DMS53 treated with DMSO at 0.1 percent for 48 hours (cell line): ENCODE measurements around the gene FOXA1.
A peak's percentile ranks its signal among the peaks of the same experiment; 100 is the strongest.

Experiments used
- DNase-seq: peaks from one replicate; lab custom pipeline; 2025; ENCODE audit not compliant: unreplicated experiment; lab: John Stamatoyannopoulos, UW

The FOXA1 gene

DNA sequence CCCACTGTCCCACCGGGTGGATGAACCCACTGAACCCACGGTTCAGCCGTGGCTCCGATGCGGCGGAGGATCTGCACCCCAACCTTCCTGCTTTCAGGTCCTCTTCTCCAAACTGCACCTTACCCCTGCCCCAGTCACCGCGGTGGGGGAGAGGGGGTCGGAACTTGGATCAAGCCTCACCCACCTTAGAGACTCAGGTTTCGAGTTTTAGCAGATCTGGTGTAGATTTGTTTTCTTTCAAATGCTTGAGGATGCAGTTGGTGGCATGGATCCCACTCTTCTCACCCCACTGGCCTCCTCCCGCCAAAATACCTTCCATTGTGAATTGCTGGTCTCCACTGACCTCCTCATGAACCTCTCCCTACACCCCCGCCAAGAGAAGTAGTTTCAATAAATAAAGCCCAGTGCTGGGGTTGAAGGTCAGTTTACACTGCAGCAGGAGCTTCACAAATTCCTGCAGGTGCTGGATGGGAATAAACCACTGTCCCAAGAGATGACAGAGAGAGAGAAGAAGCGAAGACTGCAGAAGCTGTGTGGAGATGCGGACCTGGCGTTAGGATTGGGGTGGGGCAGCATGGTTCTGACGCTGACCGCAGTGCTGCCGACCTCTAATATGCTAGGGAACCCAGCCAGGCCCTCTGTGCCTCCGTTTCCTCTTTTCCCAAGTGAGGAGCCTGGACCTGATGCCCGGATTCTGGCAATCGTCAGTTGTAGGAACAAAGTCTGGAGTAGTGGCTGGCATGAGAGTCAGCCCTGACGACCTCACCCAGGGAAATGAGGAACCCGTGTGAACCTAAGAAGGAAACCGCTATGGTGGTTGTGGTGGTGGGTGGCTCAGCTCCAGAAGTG is 7.8 kb upstream of the FOXA1 start:
- DNase-seq = no peak

DNA sequence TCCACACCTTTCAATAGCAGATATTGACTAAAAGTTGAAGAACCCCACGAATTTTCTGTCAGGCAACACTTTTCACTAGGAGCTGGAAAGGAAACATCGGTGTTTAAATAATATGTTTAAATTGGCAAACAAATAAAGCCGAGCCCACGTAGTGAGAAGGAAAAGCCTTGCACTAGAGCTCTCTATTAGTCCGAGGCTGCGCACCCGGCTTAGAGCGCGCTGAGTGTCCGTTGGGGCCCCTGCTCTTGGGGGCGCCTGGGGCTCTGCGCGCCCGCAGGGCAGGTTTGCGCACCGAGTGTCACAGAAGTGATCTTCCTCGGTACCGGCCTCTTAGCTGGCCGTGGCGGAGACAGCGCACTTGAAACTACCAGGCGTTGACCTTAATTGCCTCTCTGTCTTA is 6.8 kb upstream of the FOXA1 start:
- no peak for DNase-seq

DNA sequence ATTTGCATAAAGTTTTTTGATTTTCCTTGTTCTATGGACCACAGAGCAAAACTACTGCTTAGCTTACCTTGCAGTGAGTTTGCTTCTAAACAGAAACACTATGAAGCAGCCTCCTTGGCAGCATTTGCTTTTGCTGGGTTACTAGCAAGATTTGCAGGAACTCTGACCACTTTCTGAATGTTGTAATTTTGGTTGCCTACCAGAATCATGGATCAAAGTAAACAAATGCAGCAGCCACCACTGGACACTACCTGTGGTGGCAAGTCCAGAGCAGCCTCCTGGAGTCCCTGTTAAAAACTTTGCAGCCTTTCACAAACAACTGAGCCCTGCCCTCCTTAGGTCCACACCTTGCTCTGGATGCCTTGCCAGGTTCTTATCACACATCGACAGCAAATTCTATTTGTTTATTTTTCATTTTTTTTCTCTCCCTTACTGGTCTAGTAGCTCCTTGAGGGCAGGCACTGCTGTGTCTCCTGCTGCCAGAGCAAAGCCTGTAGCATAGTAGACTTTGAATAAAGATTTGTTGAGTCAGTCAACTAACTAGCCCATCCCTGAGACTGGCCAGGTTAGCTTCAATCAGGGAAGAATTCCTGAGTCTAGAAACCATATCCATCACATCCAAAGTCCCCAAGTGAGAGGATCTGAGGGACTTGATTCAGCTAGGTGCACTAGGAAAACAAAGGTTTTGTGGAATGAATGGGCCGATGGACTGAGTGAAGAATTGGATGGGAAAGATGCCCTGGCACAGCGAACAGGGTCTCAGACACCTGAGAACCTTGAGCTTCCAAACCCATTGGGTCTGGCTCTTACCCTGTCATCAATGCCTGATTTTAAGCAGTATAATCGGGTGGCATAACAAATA is 6.1 kb upstream of the FOXA1 start:
- no peak for DNase-seq

DNA sequence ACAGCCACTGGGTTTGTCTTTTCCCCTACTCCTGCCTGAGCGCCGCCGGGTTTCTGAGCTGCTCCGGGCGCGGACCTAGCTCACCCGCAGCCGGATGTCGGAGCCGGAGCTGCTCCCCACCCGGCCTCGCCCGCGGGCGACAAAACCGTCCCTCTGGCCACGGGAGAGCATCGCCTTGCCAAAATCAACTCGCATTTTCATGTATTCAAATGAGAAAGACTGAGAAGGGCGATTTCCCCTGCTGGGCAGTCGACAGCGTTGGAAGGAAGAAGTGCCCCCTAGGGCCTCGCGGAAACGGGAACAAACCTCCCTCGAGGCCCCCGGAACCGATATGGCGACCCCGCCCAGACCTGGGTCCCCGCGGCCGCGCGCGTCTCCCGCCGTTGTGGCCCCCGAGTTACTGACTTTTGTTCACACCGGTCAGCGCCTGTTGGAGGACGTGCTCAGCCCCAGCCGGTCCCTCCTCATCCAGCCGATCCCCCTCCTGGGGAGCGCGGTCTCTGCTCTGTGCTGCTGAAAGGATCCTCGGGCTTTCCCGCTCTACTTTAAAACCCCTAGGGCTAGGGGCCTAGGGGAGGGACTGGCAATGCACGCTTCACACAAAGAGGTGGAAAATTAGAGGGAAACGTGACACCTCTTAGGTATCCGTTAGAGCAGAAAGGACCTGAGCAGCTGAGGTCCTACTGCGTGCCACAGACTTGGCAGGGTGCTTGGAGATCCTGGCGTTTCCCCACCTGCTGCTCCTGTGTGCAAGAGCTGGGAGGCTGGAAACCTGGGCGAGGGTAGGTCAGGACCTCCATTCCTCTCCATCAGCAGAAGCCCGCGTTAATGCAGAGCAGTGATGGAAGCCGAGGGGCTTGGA is 4.7 kb upstream of the FOXA1 start:
- DNase-seq = peak; percentile 9

DNA sequence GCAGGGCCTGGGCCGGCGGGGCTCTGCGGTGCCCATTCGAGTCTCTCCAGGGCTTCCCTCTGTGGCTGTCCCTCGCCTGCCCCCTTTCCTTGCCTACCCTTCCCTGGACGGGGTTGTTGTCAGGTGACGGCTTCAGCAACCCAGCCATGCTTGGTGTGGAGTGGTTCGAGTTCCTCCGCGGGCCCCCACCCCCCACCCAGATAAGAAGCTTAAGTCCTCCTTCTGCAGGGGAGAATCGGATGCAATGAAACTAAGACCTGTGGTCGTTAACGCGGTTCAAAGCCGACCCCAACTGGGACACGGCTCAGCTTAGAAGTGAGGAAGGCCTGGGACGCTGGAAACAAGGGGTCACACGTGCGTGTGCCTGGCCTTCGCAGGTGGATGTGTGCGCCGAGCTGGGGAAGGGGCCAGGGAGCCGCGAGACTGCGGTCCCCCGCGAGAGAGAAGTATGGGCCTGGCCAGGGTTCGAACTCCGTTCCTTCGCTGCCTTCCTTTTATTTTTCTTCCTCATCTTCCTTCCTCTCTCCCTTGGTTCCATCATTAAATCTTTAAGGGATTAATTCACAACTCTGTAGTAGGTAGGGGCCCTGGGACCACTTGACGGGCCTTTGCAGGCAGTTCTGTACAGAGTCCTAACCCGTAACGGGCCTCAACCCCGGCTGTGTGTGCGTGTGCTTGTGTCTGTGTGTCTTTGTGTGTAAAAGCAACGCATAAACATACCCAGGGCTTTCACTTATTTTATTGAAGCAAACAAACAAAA is 3.9 kb upstream of the FOXA1 start:
- no peak for DNase-seq

DNA sequence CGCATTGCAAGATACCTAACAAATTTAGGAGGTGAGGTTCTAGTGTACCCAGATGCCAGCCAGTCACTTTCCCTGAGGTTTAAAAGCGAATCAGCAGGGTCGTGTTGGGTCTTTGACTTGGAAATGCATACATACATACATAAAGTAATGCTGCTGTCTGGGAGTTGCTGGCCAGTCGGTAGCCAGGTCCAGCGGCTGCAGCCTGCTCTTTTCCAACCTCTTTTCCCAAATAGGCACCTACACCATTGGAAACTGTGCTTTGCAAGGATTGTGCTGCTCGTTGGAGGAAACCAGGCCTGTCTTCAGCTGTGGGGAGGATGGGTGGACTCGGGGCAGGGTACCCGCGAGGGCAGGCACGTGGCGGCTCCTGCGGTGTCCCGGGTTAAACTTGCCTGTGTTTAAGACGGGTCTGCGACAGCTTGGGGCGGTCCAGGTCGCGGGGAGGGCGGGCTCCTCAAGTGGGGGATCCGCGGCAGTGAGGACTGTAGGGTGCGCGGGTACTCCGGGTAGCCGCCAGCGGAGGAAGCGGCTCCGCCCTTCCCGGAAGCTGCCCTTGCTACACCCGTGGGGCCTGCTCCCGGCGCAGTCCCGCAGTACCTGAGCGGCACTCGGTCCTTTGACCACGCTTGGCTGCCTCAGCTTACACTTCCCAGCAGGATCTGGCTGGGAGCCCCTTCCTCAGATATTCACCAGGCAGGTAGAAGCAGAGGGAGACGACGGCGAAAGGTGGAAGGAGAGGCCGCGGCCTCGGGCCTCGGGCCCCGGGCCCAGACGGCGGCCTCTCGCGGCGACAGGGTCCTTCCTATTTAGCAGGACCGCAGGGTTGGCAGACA is 3.1 kb upstream of the FOXA1 start:
- peak; percentile 71 for DNase-seq

DNA sequence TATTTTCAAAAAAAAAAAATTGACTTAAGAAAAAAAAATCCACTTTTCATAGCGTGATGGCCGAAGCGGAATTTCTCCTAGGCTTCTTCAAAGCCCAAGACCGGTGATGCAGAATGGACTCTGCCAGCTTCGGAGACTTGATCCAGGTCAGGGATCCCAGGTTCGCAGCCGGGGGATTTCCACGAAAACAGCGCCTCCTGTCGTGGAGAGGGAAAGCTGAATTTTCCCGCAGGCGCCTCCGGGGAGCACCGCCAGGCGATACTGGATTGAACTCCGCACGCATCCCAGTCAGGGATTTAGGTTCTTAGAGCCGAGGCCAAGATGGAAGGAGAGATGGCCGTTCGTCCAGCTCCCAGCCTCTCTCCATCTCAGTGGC is 2.5 kb upstream of the FOXA1 start:
- peak; percentile 71 for DNase-seq

DNA sequence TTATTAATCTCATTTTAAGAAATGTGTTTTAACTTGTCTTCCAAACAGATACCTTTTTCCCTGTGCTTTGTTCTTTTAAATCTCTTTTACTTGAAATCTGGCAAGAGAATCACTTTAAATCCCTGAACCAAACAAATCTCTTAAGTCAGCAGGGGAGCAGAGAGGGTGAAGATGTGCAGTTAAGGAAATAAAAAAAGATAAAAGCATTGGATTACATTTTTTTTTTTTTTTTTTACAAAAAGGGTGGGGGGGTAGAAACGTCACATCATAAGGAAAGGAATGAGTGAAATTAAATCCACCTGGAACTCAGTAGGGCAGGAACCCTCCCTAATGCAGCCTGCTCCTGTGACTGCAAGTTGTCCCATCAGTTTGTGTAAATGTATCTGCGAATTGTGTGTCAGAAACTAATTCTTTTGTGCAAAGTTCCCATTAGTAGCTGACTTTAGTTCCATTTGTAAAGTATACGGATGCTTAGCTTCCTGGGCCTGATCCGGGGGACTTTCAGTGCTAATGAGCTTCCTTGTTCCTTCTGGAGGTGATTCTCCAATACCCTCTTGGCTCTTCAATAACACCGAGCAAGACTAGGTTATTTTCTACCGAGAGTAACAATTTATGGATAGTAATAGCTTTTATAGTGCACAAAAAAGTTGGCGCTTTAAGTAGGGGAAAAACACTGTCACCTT is 1.9 kb upstream of the FOXA1 start:
- DNase-seq = peak; percentile 14

DNA sequence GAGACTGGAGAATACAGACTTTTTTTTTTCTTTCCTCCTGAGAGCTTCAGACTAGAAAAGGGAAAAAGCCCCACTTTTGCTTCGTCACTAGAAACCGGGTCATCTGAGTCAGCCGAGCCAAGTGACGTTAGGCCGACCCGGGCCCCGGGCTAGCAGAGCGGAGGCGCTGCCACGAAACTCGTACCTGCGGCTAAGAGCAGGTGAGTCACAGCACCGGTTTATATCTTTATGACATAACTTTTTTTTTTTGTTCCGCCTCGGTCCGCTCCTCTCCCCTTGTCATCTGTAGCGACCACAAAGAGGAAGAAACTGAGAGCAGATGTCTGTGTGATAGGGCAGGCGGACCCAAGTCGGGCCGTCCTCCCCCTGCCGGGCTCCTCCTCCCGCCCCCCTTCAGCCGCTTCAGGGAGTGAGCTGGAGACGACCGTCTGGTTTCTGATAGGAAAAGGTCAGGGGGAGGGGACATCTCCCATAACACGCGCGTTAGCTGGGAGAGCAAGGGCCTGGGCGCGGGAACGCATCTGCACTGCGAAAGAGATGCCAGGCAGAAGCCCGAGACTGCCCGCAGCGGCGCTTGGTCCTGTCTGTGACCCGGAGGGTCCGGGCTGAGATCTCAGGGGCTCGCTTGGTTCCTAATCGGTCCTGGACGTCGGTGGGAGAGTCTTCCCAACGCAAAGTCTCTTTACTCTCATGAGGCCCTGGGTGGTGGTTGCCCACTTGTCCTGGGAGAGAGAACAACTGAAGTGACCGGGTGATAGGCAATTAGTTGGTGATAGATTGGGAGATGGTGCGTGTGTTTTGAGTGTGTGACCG is 966 bp upstream of the FOXA1 start:
- DNase-seq = peak; percentile 86

DNA sequence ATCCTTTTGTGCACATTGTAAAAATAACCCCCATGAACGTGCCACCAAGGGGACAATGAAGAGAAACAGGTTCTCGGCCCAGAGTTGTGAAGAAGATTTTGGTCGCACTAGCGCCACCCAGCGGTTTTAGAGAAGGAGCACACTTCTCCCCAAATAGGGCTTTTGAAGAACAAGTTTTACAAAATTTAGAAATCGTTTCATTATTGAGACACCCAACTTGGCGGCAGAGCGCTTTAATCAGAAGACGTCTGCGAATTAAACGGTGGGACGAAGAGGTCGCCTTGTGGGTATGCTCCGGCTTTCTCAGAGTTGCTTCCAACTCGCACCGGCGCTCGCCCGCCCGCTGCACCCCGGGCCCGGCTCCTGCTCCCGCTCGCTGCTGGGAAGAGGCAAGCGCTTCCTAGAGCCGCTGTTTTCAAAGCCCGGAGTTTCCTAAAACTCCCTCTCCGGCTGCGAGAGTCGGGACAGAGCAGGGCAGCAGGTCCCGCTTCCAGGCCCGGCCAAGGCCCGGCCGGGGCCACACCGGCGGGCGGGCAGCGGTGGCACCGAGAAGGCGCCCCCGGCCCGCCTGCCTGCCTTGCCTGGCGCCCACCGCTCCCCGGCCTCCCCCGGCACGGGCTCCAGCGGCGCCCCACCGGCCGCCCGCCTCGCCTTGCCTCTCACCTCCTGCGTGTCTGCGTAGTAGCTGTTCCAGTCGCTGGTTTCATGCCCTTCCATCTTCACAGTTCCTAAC is 645 bp downstream of the FOXA1 start:
- peak; percentile 69 for DNase-seq

DNA sequence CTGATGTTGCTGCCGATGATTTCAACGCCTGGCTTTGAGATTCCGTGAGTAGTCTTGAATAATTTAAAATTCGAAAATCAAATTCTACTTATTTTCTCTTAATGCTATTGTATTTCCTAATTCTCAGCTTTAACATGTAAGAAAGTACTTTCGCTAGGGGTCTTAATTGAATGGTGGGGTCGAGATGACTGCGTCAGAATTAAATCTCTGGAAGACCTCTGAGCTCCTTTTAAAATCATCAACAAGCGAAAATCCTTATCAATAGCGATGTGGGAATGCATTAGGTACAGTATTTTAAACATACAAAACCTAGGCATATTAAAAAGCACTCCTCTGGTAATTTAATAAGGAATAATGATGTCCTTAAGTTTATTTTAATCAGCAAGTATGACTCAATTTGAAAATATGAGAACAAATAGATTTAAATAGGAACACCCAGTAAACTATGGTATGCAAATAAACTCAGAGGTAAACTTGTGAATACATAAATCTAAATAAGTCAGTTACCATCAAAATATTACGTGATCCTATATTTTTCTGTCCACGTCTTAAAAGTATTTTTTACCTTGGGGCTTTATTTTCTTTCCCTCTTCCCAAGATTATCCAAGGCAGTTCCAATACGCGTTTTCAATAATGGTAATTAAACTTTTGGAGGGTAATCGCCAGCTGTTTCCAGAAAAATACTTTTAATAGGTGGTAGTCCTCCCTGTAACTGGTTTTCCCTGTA is 1.4 kb downstream of the FOXA1 start:
- no peak for DNase-seq

DNA sequence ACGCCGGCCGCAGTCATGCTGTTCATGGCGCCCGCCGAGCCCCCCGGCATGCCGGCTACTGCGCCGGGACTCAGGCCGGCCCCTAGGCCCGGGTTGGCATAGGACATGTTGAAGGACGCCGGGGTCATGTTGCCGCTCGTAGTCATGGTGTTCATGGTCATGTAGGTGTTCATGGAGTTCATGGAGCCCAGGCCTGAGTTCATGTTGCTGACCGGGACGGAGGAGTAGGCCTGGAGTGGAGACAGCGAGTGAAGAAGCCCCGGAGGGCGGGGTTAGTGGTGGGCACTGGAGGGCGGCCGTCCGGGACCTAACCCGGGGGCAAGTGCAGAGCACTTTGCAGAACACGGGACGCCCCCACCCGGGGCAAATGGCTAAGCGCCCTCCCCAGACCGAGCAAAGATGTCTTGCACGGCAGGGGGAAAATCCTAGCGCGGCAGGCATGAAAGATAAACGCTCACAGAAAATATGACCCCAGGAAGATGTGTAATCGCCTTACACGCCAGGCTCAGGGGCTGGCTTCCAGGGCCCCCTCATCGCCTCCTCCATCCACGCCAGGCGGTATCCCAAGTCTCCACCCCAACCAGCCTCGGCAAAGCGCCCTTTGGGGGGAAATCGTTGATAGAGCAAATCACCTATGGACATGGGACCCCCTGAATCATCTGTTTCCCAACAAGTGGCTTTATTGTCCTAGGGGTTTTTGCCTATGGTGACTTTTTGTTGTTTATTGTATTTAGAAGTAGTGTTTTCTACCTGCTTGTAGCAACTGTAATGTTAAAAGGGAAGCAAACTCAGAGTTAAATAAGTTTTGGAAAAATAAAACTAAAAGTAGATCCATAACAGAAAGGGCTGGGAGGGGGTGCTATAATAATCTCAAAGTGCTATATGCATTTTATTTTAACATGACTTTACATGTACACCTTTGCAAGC is 2.3 kb downstream of the FOXA1 start:
- peak; percentile 9 for DNase-seq

DNA sequence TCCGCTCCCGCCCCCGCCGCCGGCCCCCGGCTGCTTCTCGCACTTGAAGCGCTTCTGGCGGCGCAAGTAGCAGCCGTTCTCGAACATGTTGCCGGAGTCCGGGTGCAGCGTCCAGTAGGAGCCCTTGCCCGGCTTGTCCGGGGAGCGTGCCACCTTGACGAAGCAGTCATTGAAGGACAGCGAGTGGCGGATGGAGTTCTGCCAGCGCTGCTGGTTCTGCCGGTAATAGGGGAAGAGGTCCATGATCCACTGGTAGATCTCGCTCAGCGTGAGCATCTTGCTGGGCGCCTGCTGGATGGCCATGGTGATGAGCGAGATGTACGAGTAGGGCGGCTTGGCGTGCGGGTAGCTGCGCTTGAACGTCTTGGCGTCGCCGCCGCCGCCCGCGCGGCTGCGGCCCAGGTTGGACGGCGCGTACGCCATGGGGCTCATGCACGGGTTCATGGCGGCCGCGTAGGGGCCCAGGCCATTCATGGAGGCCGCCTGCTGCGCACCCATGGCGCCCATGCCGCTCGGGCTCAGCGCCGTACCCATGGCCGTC is 3.0 kb downstream of the FOXA1 start:
- no peak for DNase-seq

DNA sequence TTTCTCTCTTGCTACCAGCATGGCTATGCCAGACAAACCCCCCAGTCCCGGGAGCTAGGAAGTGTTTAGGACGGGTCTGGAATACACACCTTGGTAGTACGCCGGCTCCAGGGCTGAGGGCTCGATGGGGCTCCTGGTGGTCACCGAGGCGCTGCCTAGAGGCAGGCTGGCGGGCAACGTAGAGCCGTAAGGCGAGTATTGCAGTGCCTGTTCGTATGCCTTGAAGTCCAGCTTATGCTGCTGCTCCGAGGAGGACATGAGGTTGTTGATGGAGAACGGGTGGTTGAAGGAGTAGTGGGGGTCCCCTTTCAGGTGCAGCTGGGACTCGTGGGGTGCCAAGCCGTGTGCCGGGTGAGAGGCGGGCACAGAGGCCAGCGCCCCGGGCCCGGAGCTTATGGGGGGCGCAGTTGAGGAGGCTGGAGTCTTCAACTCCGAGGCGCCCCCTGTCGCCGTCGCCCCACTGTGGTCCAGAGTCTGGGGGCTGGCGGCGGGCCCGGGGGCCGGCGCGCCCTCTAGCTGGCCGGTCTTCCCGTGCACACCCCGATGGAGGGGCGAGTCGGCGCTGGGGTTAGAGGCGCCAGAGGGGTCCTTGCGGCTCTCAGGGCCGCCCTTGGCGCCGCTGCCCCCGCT is 3.6 kb downstream of the FOXA1 start:
- DNase-seq = peak; percentile 8
